ENCODE data around the gene GTF2H2C_2.
"Not testable (repeated sequence)": the region's sequence is repeated elsewhere in the genome, so short reads cannot be mapped to it uniquely, and the experiment has no call there.

The GTF2H2C_2 gene

DNA sequence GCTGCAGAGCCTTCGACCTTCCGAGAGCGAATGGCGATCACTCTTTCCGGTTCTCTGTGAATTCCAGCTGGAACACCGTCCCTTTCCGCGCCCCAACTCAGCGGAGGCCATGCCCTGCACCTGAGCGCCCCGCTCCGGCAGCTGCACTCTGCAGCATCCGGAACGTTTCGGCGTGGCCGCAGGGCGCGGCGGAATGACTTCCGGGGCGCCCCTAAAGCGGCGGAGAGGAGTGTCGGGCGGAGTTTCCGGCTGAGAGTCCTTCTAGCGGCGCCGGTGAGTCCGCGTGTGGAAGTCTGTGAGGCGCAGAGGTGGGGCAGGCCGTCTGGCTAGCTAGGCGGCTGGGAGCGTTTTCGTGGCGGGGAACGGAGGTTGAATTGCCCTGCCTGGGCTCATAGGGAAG lies at the start of gene GTF2H2C_2:
Gene GTF2H2C_2 (plus strand): TSS at position 252 of the 400 bp plus-strand sequence.
- DNase-seq (ENCODE audit: low read depth), result not testable (repeated sequence)

DNA sequence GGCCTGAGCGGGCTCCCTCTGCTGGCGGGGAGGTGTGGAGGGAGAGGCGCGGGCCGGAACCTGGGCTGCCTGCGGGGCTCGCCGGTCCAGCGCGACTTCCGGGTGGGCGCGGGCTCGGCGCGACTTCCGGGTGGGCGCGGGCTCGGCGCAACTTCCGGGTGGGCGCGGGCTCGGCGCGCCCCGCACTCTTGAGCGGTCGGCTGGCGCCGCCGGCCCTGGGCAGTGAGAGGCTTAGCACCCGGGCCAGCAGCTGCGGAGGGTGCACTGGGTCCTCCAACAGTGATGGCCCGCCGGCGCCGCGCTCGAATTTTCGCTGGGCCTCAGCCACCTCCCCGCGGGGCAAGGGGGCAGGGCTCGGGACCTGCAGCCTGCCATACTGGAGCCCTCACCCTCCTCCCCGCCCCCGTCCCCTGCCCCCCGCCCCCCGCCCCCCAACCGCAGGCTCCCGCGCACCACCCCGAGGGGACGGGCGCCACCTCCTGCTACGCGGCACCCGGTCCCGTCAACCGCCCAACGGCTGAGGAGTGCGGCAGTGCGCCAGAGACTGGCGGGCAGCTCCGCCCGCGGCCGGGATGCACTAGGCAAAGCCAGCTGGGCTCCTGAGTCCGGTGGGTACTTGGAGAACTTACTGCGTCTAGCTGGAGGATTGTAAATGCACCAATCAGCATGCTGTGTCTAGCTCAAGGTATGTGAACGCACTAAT lies 14.0 kb upstream of the GTF2H2C_2 start:
- not testable (repeated sequence) for DNase-seq (ENCODE audit: low read depth)

DNA sequence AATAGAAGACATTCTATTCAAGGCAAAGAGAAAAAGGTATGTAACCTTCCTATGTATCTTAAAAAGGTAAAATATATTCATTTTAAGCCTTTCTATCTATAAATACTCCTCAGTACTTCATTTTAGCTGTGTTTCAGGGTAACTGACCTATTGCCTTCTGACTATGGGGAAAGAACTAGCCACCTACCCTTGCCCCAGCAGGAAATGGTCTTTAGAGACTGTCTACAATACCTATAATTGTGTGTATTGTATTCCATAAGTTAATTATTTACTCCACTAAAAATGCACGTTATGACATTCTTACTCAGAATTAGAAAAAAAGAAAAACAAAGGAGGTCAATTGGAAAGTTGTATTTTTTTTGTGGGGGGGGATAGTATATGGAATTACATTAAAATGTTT lies 6.2 kb downstream of the GTF2H2C_2 start:
- DNase-seq (ENCODE audit: low read depth), result not testable (repeated sequence)

DNA sequence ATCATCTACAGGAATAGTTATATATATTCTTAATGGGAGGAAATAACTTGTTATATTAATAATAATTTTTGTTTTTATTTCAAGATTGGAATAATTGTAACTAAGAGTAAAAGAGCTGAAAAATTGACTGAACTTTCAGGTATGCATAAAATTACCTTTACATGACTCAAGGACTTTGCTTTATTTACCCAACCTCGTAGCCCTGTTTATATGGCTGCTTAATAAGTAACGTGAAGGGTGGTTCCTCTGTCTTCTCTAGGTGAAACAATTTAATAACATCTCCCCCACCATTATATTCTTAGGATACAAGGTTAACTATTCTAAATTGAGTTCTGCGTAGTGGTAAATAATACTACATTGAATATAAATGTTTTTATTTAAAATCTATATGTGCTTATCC lies 8.0 kb downstream of the GTF2H2C_2 start:
- DNase-seq (ENCODE audit: low read depth), result not testable (repeated sequence)

DNA sequence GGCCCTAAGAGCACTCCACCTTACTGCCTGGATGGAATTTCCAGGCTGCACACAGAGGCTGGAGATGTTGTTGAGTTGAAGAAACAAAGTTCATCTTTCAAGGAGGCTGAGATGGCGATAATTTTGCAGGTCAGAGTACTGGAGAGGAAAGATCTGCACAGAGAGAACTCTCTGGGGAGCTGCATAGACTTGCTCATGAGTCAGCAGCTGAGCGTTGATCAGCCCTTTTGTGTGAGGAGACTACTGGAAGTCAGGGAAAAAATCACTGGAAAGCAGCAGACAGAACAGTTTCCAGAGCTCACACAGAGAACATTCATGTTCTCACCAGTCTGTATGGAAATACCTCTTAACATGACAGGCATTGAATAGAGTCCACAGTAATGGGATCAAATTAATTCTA lies 23.4 kb downstream of the GTF2H2C_2 start:
- DNase-seq (ENCODE audit: low read depth), result not testable (repeated sequence)

- not testable (repeated sequence) for DNase-seq (ENCODE audit: low read depth)
Measured at GRCh38 chr5:70449565-70449964, 34.4 kb downstream of the GTF2H2C_2 start.

- DNase-seq (ENCODE audit: low read depth), result not testable (repeated sequence)
Measured at GRCh38 chr5:70451249-70451984, 36.2 kb downstream of the GTF2H2C_2 start.

DNA sequence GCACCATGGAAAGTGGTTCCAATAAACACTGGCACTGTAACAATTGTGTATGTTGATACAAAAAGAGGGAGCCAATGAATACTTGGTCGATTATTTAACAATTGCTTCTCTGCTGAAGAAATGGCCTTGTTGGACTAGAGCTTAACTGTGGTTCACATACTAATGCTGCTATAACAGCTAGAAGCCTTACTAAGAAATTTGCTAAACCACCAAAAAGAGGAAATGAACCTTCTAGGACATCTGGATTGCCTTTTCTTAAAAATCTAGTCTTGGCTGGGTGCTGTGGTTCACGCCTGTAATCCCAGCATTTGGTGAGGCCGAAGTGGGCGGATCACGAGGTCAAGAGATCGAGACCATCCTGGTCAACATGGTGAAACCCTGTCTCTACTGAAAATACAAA lies 41.9 kb downstream of the GTF2H2C_2 start:
- DNase-seq (ENCODE audit: low read depth), result not testable (repeated sequence)

GRCh38 chr5:70459188-70459587 lies 44.0 kb downstream of the GTF2H2C_2 start:
- DNase-seq (ENCODE audit: low read depth), result not testable (repeated sequence)

GRCh38 chr5:70461984-70462383 lies 46.8 kb downstream of the GTF2H2C_2 start:
- not testable (repeated sequence) for DNase-seq (ENCODE audit: low read depth)

- not testable (repeated sequence) for DNase-seq (ENCODE audit: low read depth)
Measured at GRCh38 chr5:70464019-70464637, 49.0 kb downstream of the GTF2H2C_2 start.

DNA sequence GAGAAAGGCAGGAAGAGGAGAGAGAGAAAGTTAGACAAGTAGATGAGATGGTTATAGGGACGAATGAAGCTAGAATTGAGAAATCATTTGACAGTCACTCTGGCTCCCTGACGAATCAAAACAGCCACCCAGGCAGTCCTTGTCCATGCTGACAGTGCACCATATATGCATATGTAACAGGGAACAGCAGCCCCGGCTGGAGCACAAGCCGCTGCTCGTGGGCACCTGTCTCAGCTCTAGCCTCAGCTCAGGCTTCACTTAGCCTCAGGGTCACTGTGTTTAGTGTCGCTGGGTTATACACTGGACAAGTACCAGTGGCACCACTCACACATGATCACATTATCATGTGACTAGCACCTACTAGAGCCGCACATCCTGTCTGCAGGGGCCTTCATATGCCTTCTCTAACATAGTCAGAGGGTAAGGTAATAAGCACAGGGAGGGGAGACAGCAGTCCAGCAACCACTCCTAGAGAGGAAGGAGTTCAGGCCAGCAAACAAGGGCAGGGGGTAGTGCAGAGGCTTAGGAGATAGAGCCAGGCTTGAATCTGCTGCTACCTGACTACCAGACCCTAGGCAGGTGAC lies 54.9 kb downstream of the GTF2H2C_2 start:
- DNase-seq (ENCODE audit: low read depth), result not testable (repeated sequence)
